ENCODE data around the gene MIEF2.

GRCh38 chr17:18309202-18309601, 48.7 kb downstream of the MIEF2 start:
- TF ChIP-seq POLR2A (IDR thresholded peaks at IDR 0.05; ENCODE audit: low read depth, low read length) (no peak), TAF1 (IDR thresholded peaks at IDR 0.05; ENCODE audit: low read depth, low read length) (no peak), POLR2AphosphoS5 (IDR thresholded peaks at IDR 0.05; ENCODE audit: low read depth, low read length) (no peak), SPI1 (IDR thresholded peaks at IDR 0.05; ENCODE audit: low read depth, low read length) (no peak), POU2F2 (IDR thresholded peaks at IDR 0.05; ENCODE audit: low read depth, low read length) (no peak), PAX5 (IDR thresholded peaks at IDR 0.05; ENCODE audit: insufficient read depth, low read length, severe bottlenecking) (no peak)
